ENCODE data around the gene SLC25A4.

GRCh38 chr4:185100423-185100822, 42.6 kb upstream of the SLC25A4 start:
- TF ChIP-seq MTA3 (IDR thresholded peaks at IDR 0.05; ENCODE audit: borderline replicate concordance, low read length): no peak
- no peak for TF ChIP-seq MEF2A (IDR thresholded peaks at IDR 0.05; ENCODE audit: insufficient read depth, low read depth, low read length)
- no peak for TF ChIP-seq FOXM1 (IDR thresholded peaks at IDR 0.05; ENCODE audit: low read depth, low read length)
- no peak for TF ChIP-seq CEBPB (IDR thresholded peaks at IDR 0.05; ENCODE audit: borderline replicate concordance in 1 of 2, low read depth in 2 of 2, low read length in 2 of 2)
- no peak for TF ChIP-seq E2F8 (IDR thresholded peaks at IDR 0.05; ENCODE audit: low read depth, partially characterized antibody)
- no peak for TF ChIP-seq SIN3A (IDR thresholded peaks at IDR 0.05; ENCODE audit: low read depth, low read length)
- TF ChIP-seq CTCF (IDR thresholded peaks at IDR 0.05 in 2 of 3, conservative IDR thresholded peaks at IDR 0.05 in 1 of 3; ENCODE audit: control insufficient read depth in 2 of 3, extremely low read depth in 1 of 3, insufficient read depth in 1 of 3, low read depth in 3 of 3, low read length in 3 of 3): no peak
- no peak for TF ChIP-seq POLR2AphosphoS5 (IDR thresholded peaks at IDR 0.05; ENCODE audit: low read length)
- no peak for TF ChIP-seq ELK1 (IDR thresholded peaks at IDR 0.05; ENCODE audit: low read depth, low read length)
- TF ChIP-seq BRCA1 (IDR thresholded peaks at IDR 0.05; ENCODE audit: low read depth, low read length): no peak
